ENCODE results near the gene ECHDC3. TPM values are rescaled to one million over a fixed set of nuclear protein-coding genes. Genes with fewer than 3 reads are reported as not detected.

The ECHDC3 gene
- total and polyA plus RNA-seq, 2 of the 4 experiments (the other 2 are of a cell fraction) = 4.3 to 5.0 TPM

GRCh38 chr10:11804336-11804735 is 62.2 kb downstream of the ECHDC3 start:
- DNase-seq (no peak), ATAC-seq (ENCODE audit: low read depth) (no peak)
- Histone ChIP-seq H3K23ac (ENCODE audit: low read depth, low read length) (no peak overlapping the region), H2BK15ac (ENCODE audit: low read depth, low read length) (no peak overlapping the region), H3K9ac (ENCODE audit: low read depth, low read length) (no peak overlapping the region), H3K79me1 (ENCODE audit: low read depth in 1 of 2, low read length in 2 of 2) (no peaks in the 10 kb centered on the region), H3K18ac (ENCODE audit: low read depth, low read length) (no peak overlapping the region), H4K8ac (ENCODE audit: low read depth in 2 of 2, low read length in 2 of 2) (no peak overlapping the region), H2BK5ac (ENCODE audit: low read depth, low read length, poor library complexity, severe bottlenecking) (no peak overlapping the region), H3K9me3 (ENCODE audit: control insufficient read depth, insufficient read depth, low read length) (no peaks in the 10 kb centered on the region), H3K27me3 (ENCODE audit: control insufficient read depth, insufficient read depth, low read length) (peaks cover 3% of the 10 kb centered on the region; the same call in 1 of the 2 replicates), H2BK120ac (ENCODE audit: low read depth, low read length) (no peak overlapping the region), H3K14ac (replicated peaks; ENCODE audit: low read depth, low read length) (no peak overlapping the region), H3K56ac (ENCODE audit: extremely low read depth, insufficient read depth, low read length) (no peak overlapping the region), H3K4me3 (ENCODE audit: insufficient read depth, low read depth, low read length) (no peak overlapping the region), H3K4me1 (ENCODE audit: control insufficient read depth, insufficient read depth, low read length) (no peaks in the 10 kb centered on the region), H3K9me1 (ENCODE audit: insufficient read depth, low read length) (no peaks in the 10 kb centered on the region), H3K27ac (ENCODE audit: insufficient read depth, low read length) (no peak overlapping the region), H4K20me1 (ENCODE audit: insufficient read depth, low read length) (no peaks in the 10 kb centered on the region), H3K4ac (ENCODE audit: low read depth, low read length) (no peak overlapping the region), H3K4me2 (ENCODE audit: low read depth, low read length) (no peak overlapping the region), H2BK20ac (ENCODE audit: low read depth, low read length) (no peak overlapping the region), H4K91ac (ENCODE audit: insufficient read depth, low read depth, low read length) (no peak overlapping the region), H2AK9ac (replicated peaks; ENCODE audit: low read depth, low read length, poor library complexity) (no peak overlapping the region), H4K5ac (ENCODE audit: low read depth, low read length) (no peak overlapping the region), H2AK5ac (ENCODE audit: low read depth, low read length) (no peak overlapping the region), H2AFZ (replicated peaks; ENCODE audit: low read length, poor library complexity) (no peak overlapping the region), H3K36me3 (ENCODE audit: control insufficient read depth, insufficient read depth, low read length) (no peaks in the 10 kb centered on the region)
- intact Hi-C loops (cut with micrococcal nuclease) = no loop called here
- TF ChIP-seq MXI1 (IDR thresholded peaks at IDR 0.05; ENCODE audit: borderline replicate concordance, low read depth, low read length) = no peak
- TF ChIP-seq BHLHE40 (IDR thresholded peaks at IDR 0.05; ENCODE audit: low read depth, low read length) = no peak
- no peak for TF ChIP-seq CHD1 (IDR thresholded peaks at IDR 0.05; ENCODE audit: low read depth, low read length)
- TF ChIP-seq CTCF (conservative IDR thresholded peaks at IDR 0.05; ENCODE audit: low read depth, low read length) = no peak
- TF ChIP-seq RFX5 (IDR thresholded peaks at IDR 0.05; ENCODE audit: low read depth, low read length) = no peak
- no peak for TF ChIP-seq ELK1 (IDR thresholded peaks at IDR 0.05; ENCODE audit: borderline replicate concordance, low read depth, low read length)
- no peak for TF ChIP-seq RAD21 (IDR thresholded peaks at IDR 0.05; ENCODE audit: low read length)
- ChIA-PET POLR2A (ENCODE audit: unreplicated experiment) (no interaction called here), CTCF (no interaction called here)
- 85% methylated on average over 7 of the region's 16 CpGs; no CpG with 5 or more reads in 1 of the 2 experiments for WGBS, 2 experiments (ENCODE audit: extremely low coverage in 2 of 2, insufficient read length in 1 of 2)
- BruUV-seq (replicated peaks) = no TSS peak
- in situ Hi-C loops (cut with MboI; ENCODE audit: low sequenced_read_pairs) = no loop called here
- dilution Hi-C loops (cut with HindIII; ENCODE audit: low sequenced_read_pairs, unreplicated experiment) = no loop called here

Data from IMR-90 (cell line).